CD4-positive, alpha-beta T cell treated with Interleukin-4 for 1 hour (primary cell): Measurements from ENCODE around the gene ATP6V1G1.
"Not testable (repeated sequence)": the region's sequence is repeated elsewhere in the genome, so short reads cannot be mapped to it uniquely, and the experiment has no call there.

Experiments
- DNase-seq, 2 donors: peaks; one replicate each; pipeline ENCODE4 v3.0.0-alpha.2; 2020 to 2022

ATP6V1G1 gene

GRCh38 chr9:114580609-114581193 is 6.9 kb upstream of the ATP6V1G1 start:
- DNase-seq: no peak

- no peak for DNase-seq
Measured at GRCh38 chr9:114583371-114584155, 4.0 kb upstream of the ATP6V1G1 start.

GRCh38 chr9:114588210-114588609 is 641 bp downstream of the ATP6V1G1 start:
- peak; percentile 40 to 45 for DNase-seq

- no peak for DNase-seq
Measured at GRCh38 chr9:114588651-114589526, 1.3 kb downstream of the ATP6V1G1 start.

GRCh38 chr9:114590328-114590727 is 2.8 kb downstream of the ATP6V1G1 start:
- DNase-seq: no peak

GRCh38 chr9:114591291-114591787 is 3.8 kb downstream of the ATP6V1G1 start:
- no peak for DNase-seq

GRCh38 chr9:114591849-114592248 is 4.3 kb downstream of the ATP6V1G1 start:
- DNase-seq: no peak

GRCh38 chr9:114592356-114592755 is 4.8 kb downstream of the ATP6V1G1 start:
- peak; percentile 72 to 82 for DNase-seq

GRCh38 chr9:114594136-114594535 is 6.6 kb downstream of the ATP6V1G1 start:
- no peak for DNase-seq

GRCh38 chr9:114600502-114601248 is 13.1 kb downstream of the ATP6V1G1 start:
- DNase-seq: not testable (repeated sequence)

GRCh38 chr9:114601787-114602186 is 14.2 kb downstream of the ATP6V1G1 start:
- DNase-seq: not testable (repeated sequence)

- DNase-seq: no peak
Measured at GRCh38 chr9:114602620-114603019, 15.1 kb downstream of the ATP6V1G1 start.

GRCh38 chr9:114603248-114603647 is 15.7 kb downstream of the ATP6V1G1 start:
- no peak for DNase-seq

- no peak for DNase-seq
Measured at GRCh38 chr9:114604989-114605388, 17.4 kb downstream of the ATP6V1G1 start.

GRCh38 chr9:114606068-114606467 is 18.5 kb downstream of the ATP6V1G1 start:
- no peak for DNase-seq

GRCh38 chr9:114606597-114607207 is 19.1 kb downstream of the ATP6V1G1 start:
- DNase-seq: no peak

GRCh38 chr9:114607671-114608524 is 20.3 kb downstream of the ATP6V1G1 start:
- no peak for DNase-seq

- DNase-seq: no peak
Measured at GRCh38 chr9:114608525-114608796, 20.9 kb downstream of the ATP6V1G1 start.

- peak in 1 of 2 donors; percentile 35 for DNase-seq
Measured at GRCh38 chr9:114611516-114612271, 24.1 kb downstream of the ATP6V1G1 start.

GRCh38 chr9:114612272-114612923 is 24.8 kb downstream of the ATP6V1G1 start:
- DNase-seq: no peak
